ENCODE data around the gene TSC22D2.
A peak's percentile ranks its signal among the peaks of the same experiment; 100 is the strongest.

Gene TSC22D2

GRCh38 chr3:150408221-150409124 lies at the start of gene TSC22D2:
Gene TSC22D2, plus strand, starts transcription at chr3:150408298. Its CDS starts 1,053 bp downstream, at chr3:150409351.
- DNase-seq (ENCODE audit: low spot score): peak; percentile 93

GRCh38 chr3:150359381-150359780 lies 48.7 kb upstream of the TSC22D2 start:
- DNase-seq (ENCODE audit: low spot score): no peak

- DNase-seq (ENCODE audit: low spot score): no peak
Measured at GRCh38 chr3:150360966-150361365, 47.1 kb upstream of the TSC22D2 start.

GRCh38 chr3:150362515-150363302 lies 45.4 kb upstream of the TSC22D2 start:
- DNase-seq (ENCODE audit: low spot score): no peak

- no peak for DNase-seq (ENCODE audit: low spot score)
Measured at GRCh38 chr3:150363420-150363819, 44.7 kb upstream of the TSC22D2 start.

- DNase-seq (ENCODE audit: low spot score): no peak
Measured at GRCh38 chr3:150365132-150365604, 42.9 kb upstream of the TSC22D2 start.

GRCh38 chr3:150367757-150368156 lies 40.3 kb upstream of the TSC22D2 start:
- no peak for DNase-seq (ENCODE audit: low spot score)

- peak; percentile 11 for DNase-seq (ENCODE audit: low spot score)
Measured at GRCh38 chr3:150370122-150370602, 37.9 kb upstream of the TSC22D2 start.

GRCh38 chr3:150370999-150371398 lies 37.1 kb upstream of the TSC22D2 start:
- no peak for DNase-seq (ENCODE audit: low spot score)

GRCh38 chr3:150371741-150372254 lies 36.3 kb upstream of the TSC22D2 start:
- peak; percentile 14 for DNase-seq (ENCODE audit: low spot score)

- DNase-seq (ENCODE audit: low spot score): no peak
Measured at GRCh38 chr3:150372320-150372719, 35.8 kb upstream of the TSC22D2 start.

- no peak for DNase-seq (ENCODE audit: low spot score)
Measured at GRCh38 chr3:150372722-150373121, 35.4 kb upstream of the TSC22D2 start.

GRCh38 chr3:150373234-150373875 lies 34.7 kb upstream of the TSC22D2 start:
- DNase-seq (ENCODE audit: low spot score): no peak

GRCh38 chr3:150374975-150375374 lies 33.1 kb upstream of the TSC22D2 start:
- DNase-seq (ENCODE audit: low spot score): no peak

GRCh38 chr3:150376001-150376848 lies 31.9 kb upstream of the TSC22D2 start:
- no peak for DNase-seq (ENCODE audit: low spot score)

- DNase-seq (ENCODE audit: low spot score): no peak
Measured at GRCh38 chr3:150377601-150378300, 30.3 kb upstream of the TSC22D2 start.

GRCh38 chr3:150378301-150378748 lies 29.8 kb upstream of the TSC22D2 start:
- no peak for DNase-seq (ENCODE audit: low spot score)

- DNase-seq (ENCODE audit: low spot score): no peak
Measured at GRCh38 chr3:150379469-150379868, 28.6 kb upstream of the TSC22D2 start.

GRCh38 chr3:150384296-150385212 lies 23.5 kb upstream of the TSC22D2 start:
- peak; percentile 32 for DNase-seq (ENCODE audit: low spot score)
